ENCODE measurements around the gene BSN.

The BSN gene

GRCh38 chr3:49629451-49629850 lies 75.2 kb downstream of the BSN start:
- no peak for DNase-seq (ENCODE audit: low read depth)

DNA sequence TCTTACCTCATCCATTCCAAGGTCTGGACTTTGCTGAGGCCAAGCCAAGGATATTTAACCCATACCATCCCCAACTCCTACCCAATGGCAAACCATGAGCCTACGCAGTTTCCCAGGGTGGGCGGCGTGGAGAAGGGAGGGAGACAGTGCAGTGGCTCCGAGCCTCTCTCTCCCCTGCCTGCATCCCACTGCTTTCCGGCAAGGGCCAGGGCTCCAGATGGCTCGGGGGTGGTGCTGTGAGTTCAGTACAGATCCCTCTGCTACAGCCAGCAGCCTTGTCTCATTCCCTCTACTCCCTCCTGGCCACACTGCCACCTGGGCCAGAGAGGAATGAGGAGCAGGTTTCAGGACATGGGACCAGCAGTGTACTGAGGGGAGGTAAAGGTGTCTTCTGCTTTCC lies 75.6 kb downstream of the BSN start:
- no peak for DNase-seq (ENCODE audit: low read depth)

DNA sequence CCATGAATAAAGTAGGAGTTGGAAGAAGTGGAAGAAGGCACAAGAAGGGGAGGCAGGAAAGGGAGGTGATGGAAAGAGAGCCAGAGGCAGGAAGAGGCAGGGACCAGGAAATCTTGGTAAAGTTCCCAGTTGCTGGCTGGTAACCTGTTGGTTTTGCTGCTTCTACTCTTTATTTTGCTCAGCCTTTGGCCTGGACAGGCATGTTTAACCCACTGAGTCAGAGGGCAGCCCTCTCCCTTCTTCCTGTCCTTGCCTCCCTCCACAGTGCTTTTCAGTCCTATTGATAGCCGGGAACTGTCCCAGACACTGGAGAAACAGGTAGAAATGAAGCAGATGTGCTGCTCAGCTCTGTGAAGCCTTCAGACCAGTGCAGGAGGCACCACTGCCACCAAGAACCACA lies 76.5 kb downstream of the BSN start:
- no peak for DNase-seq (ENCODE audit: low read depth)

DNA sequence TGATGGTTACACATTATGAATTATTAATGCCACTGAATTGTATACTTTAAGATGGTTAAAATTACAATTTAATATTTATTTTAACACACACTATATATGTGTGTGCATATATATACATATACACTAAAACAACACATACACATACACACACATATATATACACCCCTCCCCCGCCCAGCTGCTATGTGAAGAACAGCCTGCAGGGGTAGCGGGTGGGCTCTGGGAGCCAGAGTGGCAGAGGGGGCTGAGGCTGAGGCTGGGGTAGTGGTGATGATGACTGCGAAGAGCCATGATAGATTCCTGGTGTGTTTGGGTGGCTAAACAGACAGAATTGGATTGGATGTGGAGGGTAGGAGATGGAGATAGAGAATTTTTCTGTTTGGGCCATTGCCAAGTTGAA lies 80.5 kb downstream of the BSN start:
- DNase-seq (ENCODE audit: low read depth), result no peak

DNA sequence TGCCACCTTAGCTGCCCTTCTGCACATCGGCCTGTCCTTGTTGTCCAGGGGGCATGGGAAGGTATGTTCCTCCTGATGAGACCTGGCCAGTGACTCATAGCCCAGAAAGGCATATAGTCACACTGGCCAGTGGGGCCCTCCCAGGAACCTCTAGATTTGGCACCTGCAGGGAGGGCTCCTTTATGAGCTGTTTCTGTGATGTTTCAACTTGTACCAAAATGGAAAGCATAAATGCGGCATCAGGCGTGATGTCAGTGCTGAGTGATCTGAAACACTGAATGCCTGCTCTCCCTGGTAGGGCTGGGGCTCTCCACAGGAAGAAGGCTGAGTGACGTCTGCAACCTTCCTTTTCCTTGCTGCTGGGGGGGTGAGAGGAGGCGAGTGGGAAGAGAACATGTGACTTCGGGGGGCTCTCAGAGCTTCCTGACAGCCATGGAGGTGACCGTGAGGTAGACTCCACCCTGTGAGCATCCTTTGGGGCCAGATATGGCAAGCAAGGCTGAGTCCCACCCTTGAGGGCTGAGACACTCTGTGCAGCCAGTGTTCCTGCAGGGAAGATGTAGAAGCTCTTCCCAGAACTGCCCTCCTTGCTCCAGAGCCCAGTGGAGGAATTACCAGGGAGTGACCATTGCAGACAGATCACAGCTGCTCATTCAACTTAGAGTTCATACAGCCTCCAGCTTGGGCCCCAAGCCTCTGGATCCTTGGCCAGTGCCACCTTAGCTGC lies 82.8 kb downstream of the BSN start:
- DNase-seq (ENCODE audit: low read depth), result no peak

DNA sequence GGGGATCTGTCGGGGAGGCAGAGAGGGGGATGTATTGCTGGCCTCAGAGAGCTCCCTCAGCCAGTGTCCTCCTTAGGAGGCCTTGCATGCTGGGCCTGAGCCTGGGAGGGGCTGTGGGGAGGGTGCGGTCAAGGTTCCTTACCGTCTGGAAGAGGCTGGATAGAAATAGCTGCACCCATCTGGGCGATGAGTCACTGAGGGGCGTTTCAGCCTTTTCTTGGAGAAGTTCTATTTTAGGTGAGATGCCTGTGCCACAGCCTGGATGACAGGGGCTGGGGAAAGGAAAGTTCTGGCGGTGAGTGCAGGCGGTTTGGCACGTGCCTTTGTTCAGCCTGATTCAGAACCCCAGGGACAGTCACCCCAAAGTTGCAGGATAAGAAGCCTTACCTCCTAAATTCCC lies 84.2 kb downstream of the BSN start:
- no peak for DNase-seq (ENCODE audit: low read depth)

- no peak for DNase-seq (ENCODE audit: low read depth)
These were observed 85.3 kb downstream of the BSN start for GRCh38 chr3:49639551-49639950.

DNA sequence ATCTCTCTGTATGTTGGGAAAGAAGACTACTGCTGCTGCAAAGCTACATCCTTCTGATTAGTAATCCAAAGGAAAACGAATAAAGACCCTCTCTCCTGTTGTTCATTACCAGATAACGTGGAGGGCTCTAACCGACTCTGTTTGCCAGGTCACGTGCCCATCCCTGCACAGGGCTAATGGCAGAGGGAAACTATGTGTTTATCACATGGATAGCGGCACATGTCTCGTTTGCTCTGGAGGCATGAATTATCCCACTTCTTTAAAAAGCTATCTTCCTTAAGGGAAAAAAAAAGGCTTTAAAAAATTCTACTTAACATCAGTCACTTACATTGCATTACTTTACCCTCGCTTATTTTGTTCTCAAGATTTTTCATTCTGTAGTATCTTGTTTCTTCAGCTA lies 87.0 kb downstream of the BSN start:
- DNase-seq (ENCODE audit: low read depth), result no peak

DNA sequence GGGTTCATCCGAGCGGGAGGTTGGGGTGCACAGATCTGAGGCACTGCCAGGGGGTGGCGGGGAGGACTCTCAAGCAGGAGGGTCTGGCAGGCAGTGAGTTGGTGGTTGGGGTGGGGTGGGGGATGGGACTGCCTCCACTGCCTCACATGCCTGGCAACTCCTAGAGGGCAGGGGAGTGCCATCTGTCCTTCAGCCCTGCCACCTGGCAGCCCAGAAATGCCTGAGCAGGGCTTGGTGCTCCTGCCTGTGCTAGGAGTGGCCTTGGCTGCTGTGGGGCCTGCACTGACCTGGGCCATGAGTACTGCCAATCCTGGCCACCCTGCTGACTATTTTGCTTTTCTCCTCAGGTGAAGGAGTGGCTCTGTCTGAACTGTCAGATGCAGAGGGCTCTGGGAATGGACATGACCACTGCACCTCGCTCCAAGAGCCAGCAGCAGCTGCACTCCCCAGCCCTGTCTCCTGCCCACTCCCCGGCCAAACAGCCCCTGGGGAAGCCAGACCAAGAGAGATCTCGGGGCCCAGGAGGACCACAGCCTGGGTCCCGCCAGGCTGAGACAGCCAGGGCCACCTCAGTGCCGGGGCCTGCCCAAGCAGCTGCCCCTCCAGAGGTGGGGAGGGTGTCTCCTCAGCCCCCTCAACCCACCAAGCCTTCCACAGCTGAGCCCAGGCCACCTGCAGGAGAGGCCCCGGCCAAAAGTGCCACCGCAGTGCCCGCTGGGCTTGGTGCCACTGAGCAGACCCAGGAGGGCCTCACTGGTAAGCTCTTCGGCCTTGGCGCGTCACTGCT lies 87.8 kb downstream of the BSN start:
- no peak for DNase-seq (ENCODE audit: low read depth)

DNA sequence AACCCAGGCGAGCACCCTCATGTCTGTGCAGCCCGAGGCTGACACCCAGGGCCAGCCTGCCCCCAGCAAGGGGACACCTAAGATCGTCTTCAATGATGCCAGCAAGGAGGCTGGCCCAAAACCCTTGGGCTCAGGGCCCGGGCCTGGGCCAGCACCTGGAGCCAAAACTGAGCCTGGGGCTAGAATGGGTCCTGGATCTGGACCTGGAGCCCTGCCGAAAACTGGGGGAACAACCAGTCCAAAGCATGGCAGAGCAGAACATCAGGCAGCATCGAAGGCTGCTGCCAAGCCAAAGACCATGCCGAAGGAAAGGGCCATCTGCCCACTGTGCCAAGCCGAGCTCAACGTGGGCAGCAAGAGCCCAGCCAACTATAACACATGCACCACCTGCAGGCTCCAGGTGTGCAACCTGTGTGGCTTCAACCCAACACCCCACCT lies 88.5 kb downstream of the BSN start:
- DNase-seq (ENCODE audit: low read depth), result no peak

GRCh38 chr3:49644684-49645083 lies 90.4 kb downstream of the BSN start:
- no peak for DNase-seq (ENCODE audit: low read depth)

DNA sequence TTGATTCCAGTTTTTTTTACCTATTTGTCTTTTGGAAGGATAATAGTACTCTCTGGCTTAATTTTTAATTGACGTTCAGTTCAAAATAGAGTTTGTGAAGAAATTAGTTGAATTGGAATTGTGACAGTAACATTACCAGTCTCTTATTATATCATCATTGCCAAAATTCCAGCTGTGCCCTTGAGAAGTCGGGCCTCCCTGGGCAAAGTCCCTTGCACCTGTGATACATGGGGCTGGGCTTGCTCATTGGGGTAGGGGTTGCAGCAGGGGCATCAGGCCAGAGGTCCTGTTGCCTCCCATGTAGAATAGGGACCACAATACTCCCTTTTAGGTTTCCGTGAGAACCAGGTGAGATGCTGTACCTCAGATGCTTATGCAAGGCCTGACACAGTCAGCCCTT lies 92.0 kb downstream of the BSN start:
- DNase-seq (ENCODE audit: low read depth), result no peak

DNA sequence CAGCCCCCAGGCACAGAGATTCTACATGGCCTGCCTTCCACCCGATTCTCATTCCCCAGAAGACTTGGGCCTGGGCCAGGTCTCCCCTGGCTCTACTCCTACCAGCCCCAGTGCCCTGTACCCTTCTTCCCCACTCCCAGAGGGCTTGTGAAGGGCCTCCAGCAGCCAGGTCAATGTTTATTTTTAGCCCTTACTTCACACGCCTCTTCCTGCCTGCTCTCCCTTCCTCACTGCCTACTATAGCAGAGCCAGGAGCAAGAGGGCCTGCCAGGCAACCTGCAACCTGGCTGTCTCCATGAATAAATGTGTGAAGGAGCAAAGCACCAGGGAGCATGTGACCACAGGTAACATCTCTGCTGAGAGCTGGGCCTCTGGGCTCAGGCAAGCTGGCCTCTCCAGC lies 93.5 kb downstream of the BSN start:
- no peak for DNase-seq (ENCODE audit: low read depth)

- DNase-seq (ENCODE audit: low read depth), result no peak
These were observed 94.2 kb downstream of the BSN start for GRCh38 chr3:49648354-49649019.

- DNase-seq (ENCODE audit: low read depth), result no peak
These were observed 95.3 kb downstream of the BSN start for GRCh38 chr3:49649576-49649975.

GRCh38 chr3:49650177-49650576 lies 95.9 kb downstream of the BSN start:
- DNase-seq (ENCODE audit: low read depth), result no peak

- no peak for DNase-seq (ENCODE audit: low read depth)
These were observed 96.4 kb downstream of the BSN start for GRCh38 chr3:49650637-49651036.

DNA sequence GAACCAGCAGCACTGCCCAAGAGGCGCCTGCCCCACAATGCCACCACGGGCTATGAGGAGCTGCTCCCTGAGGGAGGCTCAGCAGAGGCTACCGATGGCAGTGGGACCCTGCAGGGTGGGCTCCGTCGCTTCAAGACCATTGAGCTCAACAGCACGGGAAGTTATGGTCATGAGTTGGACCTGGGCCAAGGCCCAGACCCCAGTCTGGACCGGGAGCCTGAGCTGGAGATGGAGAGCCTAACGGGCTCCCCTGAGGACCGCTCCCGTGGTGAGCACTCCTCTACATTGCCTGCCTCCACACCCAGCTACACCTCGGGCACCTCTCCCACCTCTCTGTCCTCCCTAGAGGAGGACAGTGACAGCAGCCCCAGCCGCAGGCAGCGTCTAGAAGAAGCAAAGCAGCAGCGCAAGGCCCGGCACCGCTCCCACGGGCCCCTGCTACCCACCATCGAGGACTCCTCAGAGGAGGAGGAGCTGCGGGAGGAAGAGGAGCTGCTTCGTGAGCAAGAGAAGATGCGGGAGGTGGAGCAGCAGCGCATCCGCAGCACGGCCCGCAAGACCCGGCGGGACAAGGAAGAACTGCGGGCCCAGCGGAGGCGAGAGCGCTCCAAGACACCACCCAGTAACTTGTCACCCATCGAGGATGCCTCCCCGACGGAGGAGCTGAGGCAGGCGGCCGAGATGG lies 98.1 kb downstream of the BSN start:
- DNase-seq (ENCODE audit: low read depth), result no peak

DNA sequence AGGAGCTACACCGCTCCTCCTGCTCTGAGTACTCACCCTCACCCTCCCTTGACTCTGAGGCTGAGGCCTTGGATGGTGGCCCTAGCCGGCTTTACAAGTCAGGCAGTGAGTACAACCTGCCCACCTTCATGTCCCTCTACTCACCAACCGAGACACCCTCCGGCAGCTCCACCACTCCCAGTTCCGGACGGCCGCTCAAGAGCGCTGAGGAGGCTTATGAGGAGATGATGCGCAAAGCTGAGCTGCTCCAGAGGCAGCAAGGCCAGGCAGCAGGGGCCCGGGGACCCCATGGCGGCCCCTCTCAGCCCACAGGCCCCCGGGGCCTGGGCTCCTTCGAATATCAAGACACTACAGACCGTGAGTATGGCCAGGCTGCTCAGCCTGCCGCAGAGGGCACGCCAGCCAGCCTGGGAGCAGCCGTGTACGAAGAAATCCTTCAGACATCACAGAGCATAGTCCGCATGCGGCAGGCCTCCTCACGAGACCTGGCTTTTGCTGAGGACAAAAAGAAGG lies 98.7 kb downstream of the BSN start:
- no peak for DNase-seq (ENCODE audit: low read depth)

DNA sequence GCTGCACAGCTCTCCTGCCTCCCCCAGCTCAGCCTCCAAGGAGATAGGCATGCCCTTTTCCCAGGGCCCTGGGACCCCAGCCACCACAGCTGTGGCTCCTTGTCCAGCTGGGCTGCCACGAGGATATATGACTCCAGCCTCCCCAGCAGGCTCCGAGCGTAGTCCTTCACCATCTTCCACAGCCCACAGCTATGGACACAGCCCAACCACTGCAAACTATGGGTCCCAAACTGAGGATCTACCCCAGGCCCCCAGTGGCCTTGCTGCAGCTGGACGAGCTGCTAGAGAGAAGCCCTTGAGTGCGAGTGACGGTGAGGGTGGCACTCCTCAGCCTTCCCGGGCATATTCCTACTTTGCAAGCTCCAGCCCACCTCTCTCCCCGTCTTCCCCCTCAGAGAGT lies 99.3 kb downstream of the BSN start:
- no peak for DNase-seq (ENCODE audit: low read depth)

GRCh38 chr3:49654176-49654825 lies 100.0 kb downstream of the BSN start:
- DNase-seq (ENCODE audit: low read depth), result no peak

All from T-helper 22 cell (primary cell).